ENCODE results near the gene DPP4. TPM values are rescaled to one million over a fixed set of nuclear protein-coding genes. Genes with fewer than 3 reads are reported as not detected.

The DPP4 gene
- total RNA-seq, 1 experiment from 2014 or later = 23.3 TPM

DNA sequence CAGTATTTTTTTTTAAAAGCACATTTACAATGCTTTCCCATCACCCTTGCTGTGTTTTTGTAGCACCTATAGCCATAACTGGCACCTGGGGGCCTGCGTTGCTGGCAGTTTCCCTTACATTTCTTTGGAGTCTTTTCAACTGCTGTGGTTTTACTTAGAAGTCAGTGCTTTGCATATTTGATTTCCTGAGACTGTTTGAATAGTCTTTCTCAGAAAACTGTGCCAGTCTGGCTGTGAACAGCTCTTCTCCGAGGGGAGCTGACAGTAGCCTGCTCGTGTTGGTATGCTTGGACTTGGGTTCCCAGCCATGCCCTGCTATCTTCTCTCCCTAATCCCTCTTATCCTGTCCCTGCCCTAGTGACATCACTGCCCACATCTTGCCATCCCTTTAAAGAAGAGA, 81.5 kb downstream of the DPP4 start:
- CTCF ChIA-PET = no interaction called here
- Histone ChIP-seq H2AFZ (ENCODE audit: low read length) (no peak overlapping the region), H3K79me2 (ENCODE audit: low read length) (no peaks in the 10 kb centered on the region), H3K9me2 (replicated peaks; ENCODE audit: low read length) (no peaks in the 10 kb centered on the region), H3F3A (ENCODE audit: low read length, unreplicated experiment) (no peaks in the 10 kb centered on the region), H3K4me1 (ENCODE audit: insufficient read depth, low read length) (peaks cover 32% of the 10 kb centered on the region), H3K4me2 (ENCODE audit: low read length) (0 out of 2 replicates have a peak overlapping the region, but pooled peaks have one; percentile 8), H3K9me3 (ENCODE audit: low read length) (no peaks in the 10 kb centered on the region), H3K4me3 (ENCODE audit: low read length) (no peak overlapping the region), H3K36me3 (ENCODE audit: low read depth, low read length) (no peaks in the 10 kb centered on the region), H3K27ac (ENCODE audit: low read length) (no peak overlapping the region), H3K27me3 (ENCODE audit: low read length) (no peaks in the 10 kb centered on the region), H3K9ac (ENCODE audit: low read length) (no peak overlapping the region), H4K20me1 (ENCODE audit: low read length) (no peaks in the 10 kb centered on the region)
- intact Hi-C loops (cut with micrococcal nuclease) = no loop called here
- POLR2A ChIA-PET (ENCODE audit: unreplicated experiment) = no interaction called here
- TSS peak; percentile 56 for BruUV-seq (replicated peaks)
- ATAC-seq = no peak
- DNase-seq = no peak
- no peak for TF ChIP-seq EZH2phosphoT487 (IDR thresholded peaks at IDR 0.05; ENCODE audit: borderline replicate concordance, low read length)
- TF ChIP-seq, protein P1, sequence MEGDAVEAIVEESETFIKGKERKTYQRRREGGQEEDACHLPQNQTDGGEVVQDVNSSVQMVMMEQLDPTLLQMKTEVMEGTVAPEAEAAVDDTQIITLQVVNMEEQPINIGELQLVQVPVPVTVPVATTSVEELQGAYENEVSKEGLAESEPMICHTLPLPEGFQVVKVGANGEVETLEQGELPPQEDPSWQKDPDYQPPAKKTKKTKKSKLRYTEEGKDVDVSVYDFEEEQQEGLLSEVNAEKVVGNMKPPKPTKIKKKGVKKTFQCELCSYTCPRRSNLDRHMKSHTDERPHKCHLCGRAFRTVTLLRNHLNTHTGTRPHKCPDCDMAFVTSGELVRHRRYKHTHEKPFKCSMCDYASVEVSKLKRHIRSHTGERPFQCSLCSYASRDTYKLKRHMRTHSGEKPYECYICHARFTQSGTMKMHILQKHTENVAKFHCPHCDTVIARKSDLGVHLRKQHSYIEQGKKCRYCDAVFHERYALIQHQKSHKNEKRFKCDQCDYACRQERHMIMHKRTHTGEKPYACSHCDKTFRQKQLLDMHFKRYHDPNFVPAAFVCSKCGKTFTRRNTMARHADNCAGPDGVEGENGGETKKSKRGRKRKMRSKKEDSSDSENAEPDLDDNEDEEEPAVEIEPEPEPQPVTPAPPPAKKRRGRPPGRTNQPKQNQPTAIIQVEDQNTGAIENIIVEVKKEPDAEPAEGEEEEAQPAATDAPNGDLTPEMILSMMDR (conservative IDR thresholded peaks at IDR 0.05; ENCODE audit: low read depth, low read length) = no peak
- no peak for TF ChIP-seq EZH2 (IDR thresholded peaks at IDR 0.05; ENCODE audit: low read length, unreplicated experiment)

DNA sequence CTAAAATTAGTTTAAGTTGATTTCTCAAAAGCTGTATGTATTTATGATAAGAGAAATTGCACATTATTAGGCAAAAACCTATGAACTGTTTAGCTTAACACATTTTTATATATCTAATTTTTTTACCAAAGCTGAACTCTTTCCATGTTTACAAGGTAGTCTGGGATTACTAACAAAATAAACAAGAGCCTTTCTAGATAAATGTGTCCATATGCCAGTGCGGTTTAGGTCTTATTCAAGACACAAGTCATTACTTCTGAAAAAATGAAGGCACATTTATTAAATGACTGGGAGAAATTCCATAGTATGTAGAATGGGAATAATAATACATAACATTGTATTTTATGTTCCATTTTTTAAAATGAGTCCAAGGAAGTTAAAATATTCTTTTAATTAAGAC, 82.0 kb downstream of the DPP4 start:
- peak; percentile 50 for DNase-seq
- peak; percentile 60; the same call in 1 of the 2 replicates for ATAC-seq
- TF ChIP-seq EZH2phosphoT487 (IDR thresholded peaks at IDR 0.05; ENCODE audit: borderline replicate concordance, low read length) = no peak
- no peaks in the 10 kb centered on the region for H4K20me1 ChIP-seq (ENCODE audit: low read length)
- no peaks in the 10 kb centered on the region for H3K79me2 ChIP-seq (ENCODE audit: low read length)
- no peak overlapping the region for H2AFZ ChIP-seq (ENCODE audit: low read length)
- no peak overlapping the region for H3K4me3 ChIP-seq (ENCODE audit: low read length)
- H3K9me2 ChIP-seq (replicated peaks; ENCODE audit: low read length) = no peaks in the 10 kb centered on the region
- BruUV-seq (replicated peaks) = no TSS peak
- H3K4me2 ChIP-seq (ENCODE audit: low read length) = 0 out of 2 replicates have a peak overlapping the region, but pooled peaks have one; percentile 8
- no peak overlapping the region for H3K27ac ChIP-seq (ENCODE audit: low read length)
- no peaks in the 10 kb centered on the region for H3K36me3 ChIP-seq (ENCODE audit: low read depth, low read length)
- H3F3A ChIP-seq (ENCODE audit: low read length, unreplicated experiment) = no peaks in the 10 kb centered on the region
- POLR2A ChIA-PET (ENCODE audit: unreplicated experiment) = no interaction called here
- H3K27me3 ChIP-seq (ENCODE audit: low read length) = no peaks in the 10 kb centered on the region
- no peaks in the 10 kb centered on the region for H3K9me3 ChIP-seq (ENCODE audit: low read length)
- intact Hi-C loops (cut with micrococcal nuclease) = no loop called here
- CTCF ChIA-PET = no interaction called here
- H3K9ac ChIP-seq (ENCODE audit: low read length) = no peak overlapping the region
- H3K4me1 ChIP-seq (ENCODE audit: insufficient read depth, low read length) = peaks cover 32% of the 10 kb centered on the region

DNA sequence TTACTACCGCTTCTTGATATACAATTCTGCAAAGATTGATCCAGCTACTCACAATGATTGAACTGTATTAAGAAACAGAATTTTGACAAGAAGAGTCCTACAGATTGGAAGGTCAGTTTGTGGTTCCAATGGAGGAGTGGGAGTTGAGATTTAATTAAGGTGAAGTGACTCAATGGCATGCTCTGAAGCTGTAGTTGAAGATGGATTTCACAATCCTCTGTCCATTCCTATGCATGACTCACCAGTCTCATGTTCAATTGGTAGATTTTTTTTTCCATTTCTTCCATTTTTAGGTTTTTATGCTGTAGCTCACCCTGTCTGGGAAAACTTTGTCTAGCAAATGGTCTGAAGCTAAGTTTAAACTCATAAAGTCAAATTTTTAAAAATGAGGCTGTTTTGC, 83.3 kb downstream of the DPP4 start:
- Histone ChIP-seq H3K9ac (ENCODE audit: low read length) (no peak overlapping the region), H3K9me3 (ENCODE audit: low read length) (no peaks in the 10 kb centered on the region), H3K27me3 (ENCODE audit: low read length) (no peaks in the 10 kb centered on the region), H3K4me1 (ENCODE audit: insufficient read depth, low read length) (peaks cover 29% of the 10 kb centered on the region), H4K20me1 (ENCODE audit: low read length) (no peaks in the 10 kb centered on the region), H3K4me2 (ENCODE audit: low read length) (peak overlapping the region; percentile 7; the same call in 1 of the 2 replicates), H3K79me2 (ENCODE audit: low read length) (no peaks in the 10 kb centered on the region), H3F3A (ENCODE audit: low read length, unreplicated experiment) (no peaks in the 10 kb centered on the region), H3K36me3 (ENCODE audit: low read depth, low read length) (no peaks in the 10 kb centered on the region), H3K27ac (ENCODE audit: low read length) (peak overlapping the region; percentile 32; the same call in 1 of the 2 replicates), H3K4me3 (ENCODE audit: low read length) (no peak overlapping the region), H2AFZ (ENCODE audit: low read length) (no peak overlapping the region), H3K9me2 (replicated peaks; ENCODE audit: low read length) (no peaks in the 10 kb centered on the region)
- DNase-seq (peak; percentile 83), ATAC-seq (peak; percentile 65)
- TF ChIP-seq EZH2 (IDR thresholded peaks at IDR 0.05; ENCODE audit: low read length, unreplicated experiment) = no peak
- TF ChIP-seq, protein P1 (conservative IDR thresholded peaks at IDR 0.05; ENCODE audit: low read depth, low read length) = no peak
- TF ChIP-seq EZH2phosphoT487 (IDR thresholded peaks at IDR 0.05; ENCODE audit: borderline replicate concordance, low read length) = no peak
- intact Hi-C loops (cut with micrococcal nuclease) = no loop called here
- POLR2A ChIA-PET (ENCODE audit: unreplicated experiment) = interaction anchor here (0.7 kb wide), 1 partner anchor 10 kb away, joined by 3 read pairs; no protein-coding TSS in a partner anchor
- CTCF ChIA-PET = no interaction called here
- BruUV-seq (replicated peaks) = no TSS peak

Measured in PC-3 (cell line).